HepG2 (cell line): ENCODE measurements around the gene YEATS4. TPM values are rescaled to one million over a fixed set of nuclear protein-coding genes. Genes with fewer than 3 reads are reported as not detected.

Source experiments
- ARNT ChIP-seq: fragments of 450-650 bp; IDR thresholded peaks from 2 replicates; pipeline ENCODE4 v1.6.1; 2017
- CBX5 ChIP-seq: sonication (generic); formaldehyde crosslinking; IDR thresholded peaks from 2 replicates; pipeline ENCODE4 v1.4.0; 2020; ENCODE audit warnings: missing genetic modification reagents, borderline replicate concordance
- FOXA1 ChIP-seq, 2 experiments: fragments of 450-650 bp in 1 of 2; sonication (generic) in 1 of 2; formaldehyde crosslinking in 1 of 2; IDR thresholded peaks; 2 replicates each; pipeline versions ENCODE4 v1.4.0 to v1.6.1; 2016 to 2020; ENCODE audit warnings: missing genetic modification reagents in 1 of 2
- HDAC1 ChIP-seq: sonication (generic); formaldehyde crosslinking; IDR thresholded peaks from 2 replicates; pipeline ENCODE4 v1.5.1; 2020; ENCODE audit warnings: mild to moderate bottlenecking, missing genetic modification reagents
- HOXA9 ChIP-seq: sonication (generic); formaldehyde crosslinking; IDR thresholded peaks from 2 replicates; pipeline ENCODE4 v1.8.1; 2022; ENCODE audit warnings: missing genetic modification reagents, mild to moderate bottlenecking, moderate library complexity, borderline replicate concordance
- KDM4B ChIP-seq: sonication (generic); formaldehyde crosslinking; IDR thresholded peaks from 2 replicates; pipeline ENCODE4 v1.4.0; 2020; ENCODE audit warnings: missing genetic modification reagents
- MED8 ChIP-seq: sonication (generic); formaldehyde crosslinking; IDR thresholded peaks from 2 replicates; pipeline ENCODE4 v1.8.1; 2023; ENCODE audit warnings: mild to moderate bottlenecking, missing genetic modification reagents; ENCODE audit not compliant: insufficient replicate concordance
- NFIC ChIP-seq: IDR thresholded peaks from 2 replicates; pipeline ENCODE4 v1.6.1; 2012; ENCODE audit warnings: mild to moderate bottlenecking, low read length, inconsistent platforms
- NR2F6 ChIP-seq, 2 experiments: IDR thresholded peaks; 2 replicates each; pipeline ENCODE4 v1.6.1; 2016; ENCODE audit warnings: antibody characterized with exemption in 1 of 2, mild to moderate bottlenecking in 1 of 2
- PPARG ChIP-seq: conservative IDR thresholded peaks from 2 replicates; pipeline ENCODE4 v1.6.1; 2016; ENCODE audit warnings: missing biosample characterization, missing genetic modification reagents
- RARA ChIP-seq: IDR thresholded peaks from 2 replicates; pipeline ENCODE4 v1.6.1; 2016; ENCODE audit warnings: missing genetic modification reagents, missing compliant biosample characterization
- RORA ChIP-seq: sonication (generic); formaldehyde crosslinking; IDR thresholded peaks from 2 replicates; pipeline ENCODE4 v1.5.0; 2020; ENCODE audit warnings: mild to moderate bottlenecking, missing genetic modification reagents, moderate library complexity
- TFAP4 ChIP-seq: sonication (generic); IDR thresholded peaks from 2 replicates; pipeline ENCODE4 v1.6.1; 2016; ENCODE audit warnings: low read depth, borderline replicate concordance
- THAP11 ChIP-seq: IDR thresholded peaks from 2 replicates; pipeline ENCODE4 v1.6.1; 2016; ENCODE audit warnings: missing biosample characterization, missing genetic modification reagents
- THAP8 ChIP-seq: sonication (generic); formaldehyde crosslinking; IDR thresholded peaks from 2 replicates; pipeline ENCODE4 v1.5.1; 2020; ENCODE audit warnings: missing genetic modification reagents, mild to moderate bottlenecking, borderline replicate concordance
- ZBTB7A ChIP-seq: sonication (generic); formaldehyde crosslinking; IDR thresholded peaks from 2 replicates; pipeline ENCODE4 v1.8.0; 2022; ENCODE audit warnings: mild to moderate bottlenecking, missing genetic modification reagents
- ZBTB7B ChIP-seq: sonication (generic); formaldehyde crosslinking; IDR thresholded peaks from 2 replicates; pipeline ENCODE4 v1.4.0; 2020; ENCODE audit warnings: missing genetic modification reagents
- ZNF430 ChIP-seq: sonication (generic); formaldehyde crosslinking; IDR thresholded peaks from 2 replicates; pipeline ENCODE4 v1.9.0; 2021; ENCODE audit warnings: mild to moderate bottlenecking, missing genetic modification reagents
- ZNF615 ChIP-seq: sonication (generic); formaldehyde crosslinking; IDR thresholded peaks from 2 replicates; pipeline ENCODE4 v1.5.0; 2020; ENCODE audit warnings: mild to moderate bottlenecking, missing genetic modification reagents, borderline replicate concordance
- polyA plus RNA-seq, 8 experiments: library from polyadenylated mRNA; depleted of rRNA in 3 of 8; stranded (reverse) in 7 of 8; unstranded in 1 of 8; fragments of >200 nt; fragmentation: Illumina TruSeq in 4 of 8; extraction: Trizol in 4 of 8; gene quantifications; 2 replicates each; pipeline versions ENCODE4 v1.2.1 to v1.2.3, GENCODE V29; 2011 to 2016; ENCODE audit warnings: low read depth in 4 of 8, missing spikeins in 1 of 8, mixed read lengths in 1 of 8; ENCODE audit not compliant: insufficient read depth in 1 of 8
- total RNA-seq, 5 experiments: library from RNA; depleted of rRNA; stranded (reverse); fragments of >200 nt; fragmentation: Illumina TruSeq; extraction: Trizol; gene quantifications; 2 replicates each; pipeline ENCODE4 v1.2.3, GENCODE V29; 2016; ENCODE audit warnings: low read depth in 1 of 5
- TF ChIP-seq, protein P1 (sequence below): IDR thresholded peaks from 2 replicates; pipeline ENCODE4 v1.6.1; 2016; ENCODE audit warnings: low read depth, borderline replicate concordance
- TF ChIP-seq, protein P2 (sequence below): sonication (generic); formaldehyde crosslinking; IDR thresholded peaks from 2 replicates; pipeline ENCODE4 v1.5.0; 2020; ENCODE audit warnings: mild to moderate bottlenecking, missing genetic modification reagents, borderline replicate concordance
- TF ChIP-seq, protein P3 (sequence below): sonication (generic); formaldehyde crosslinking; IDR thresholded peaks from 2 replicates; pipeline ENCODE4 v1.8.0; 2022; ENCODE audit warnings: low read depth, missing genetic modification reagents

Gene YEATS4
- total and polyA plus RNA-seq, 2 of the 13 experiments (the other 11 are each of a cell fraction or from before 2014, with no cell fraction given) = 16.8 to 45.0 TPM

DNA sequence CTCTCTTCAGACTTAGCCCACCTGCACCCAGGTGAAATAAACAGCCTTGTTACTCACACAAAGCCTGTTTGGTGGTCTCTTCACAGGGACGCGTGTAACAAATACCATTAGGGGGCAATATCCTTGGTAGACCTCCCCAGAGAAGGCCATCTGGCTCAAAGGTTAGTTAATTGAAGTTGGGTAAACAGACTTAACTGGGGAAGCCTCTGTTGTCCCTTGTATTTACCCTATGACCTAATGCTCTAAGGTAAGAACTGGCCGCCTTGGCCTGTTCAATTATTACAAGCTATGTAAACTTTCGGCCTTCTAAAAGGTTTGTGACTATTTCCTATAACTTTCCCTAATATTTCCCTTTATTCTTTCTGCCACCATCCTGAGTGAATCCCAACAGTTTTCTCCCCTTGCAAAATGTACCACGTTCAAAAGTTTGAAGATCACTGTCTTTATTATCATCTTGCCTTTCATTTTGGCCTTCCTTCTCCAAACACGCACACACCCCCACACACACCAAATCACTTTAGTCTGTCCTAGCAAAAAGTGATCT lies 26.7 kb upstream of the YEATS4 start (continued):
- TF ChIP-seq, protein P1, sequence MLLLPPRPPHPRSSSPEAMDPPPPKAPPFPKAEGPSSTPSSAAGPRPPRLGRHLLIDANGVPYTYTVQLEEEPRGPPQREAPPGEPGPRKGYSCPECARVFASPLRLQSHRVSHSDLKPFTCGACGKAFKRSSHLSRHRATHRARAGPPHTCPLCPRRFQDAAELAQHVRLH (CRISPR knock-in tag) = peak; percentile 52; the same call in 1 of the 2 replicates
- peak; percentile 86 for TF ChIP-seq RARA (CRISPR knock-in tag)
- TF ChIP-seq, protein P2, sequence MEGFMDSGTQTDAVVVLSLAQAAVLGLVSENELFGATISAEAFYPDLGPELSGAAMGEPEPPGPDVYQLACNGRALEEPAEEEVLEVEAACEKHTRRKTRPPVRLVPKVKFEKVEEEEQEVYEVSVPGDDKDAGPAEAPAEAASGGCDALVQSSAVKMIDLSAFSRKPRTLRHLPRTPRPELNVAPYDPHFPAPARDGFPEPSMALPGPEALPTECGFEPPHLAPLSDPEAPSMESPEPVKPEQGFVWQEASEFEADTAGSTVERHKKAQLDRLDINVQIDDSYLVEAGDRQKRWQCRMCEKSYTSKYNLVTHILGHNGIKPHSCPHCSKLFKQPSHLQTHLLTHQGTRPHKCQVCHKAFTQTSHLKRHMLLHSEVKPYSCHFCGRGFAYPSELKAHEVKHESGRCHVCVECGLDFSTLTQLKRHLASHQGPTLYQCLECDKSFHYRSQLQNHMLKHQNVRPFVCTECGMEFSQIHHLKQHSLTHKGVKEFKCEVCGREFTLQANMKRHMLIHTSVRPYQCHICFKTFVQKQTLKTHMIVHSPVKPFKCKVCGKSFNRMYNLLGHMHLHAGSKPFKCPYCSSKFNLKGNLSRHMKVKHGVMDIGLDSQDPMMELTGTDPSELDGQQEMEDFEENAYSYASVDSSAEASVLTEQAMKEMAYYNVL = peak; percentile 76
- peak; percentile 95 for TF ChIP-seq PPARG (CRISPR knock-in tag)
- TF ChIP-seq ZBTB7B (CRISPR knock-in tag) = peak; percentile 100
- no peak for TF ChIP-seq CBX5
- TF ChIP-seq, protein P3, sequence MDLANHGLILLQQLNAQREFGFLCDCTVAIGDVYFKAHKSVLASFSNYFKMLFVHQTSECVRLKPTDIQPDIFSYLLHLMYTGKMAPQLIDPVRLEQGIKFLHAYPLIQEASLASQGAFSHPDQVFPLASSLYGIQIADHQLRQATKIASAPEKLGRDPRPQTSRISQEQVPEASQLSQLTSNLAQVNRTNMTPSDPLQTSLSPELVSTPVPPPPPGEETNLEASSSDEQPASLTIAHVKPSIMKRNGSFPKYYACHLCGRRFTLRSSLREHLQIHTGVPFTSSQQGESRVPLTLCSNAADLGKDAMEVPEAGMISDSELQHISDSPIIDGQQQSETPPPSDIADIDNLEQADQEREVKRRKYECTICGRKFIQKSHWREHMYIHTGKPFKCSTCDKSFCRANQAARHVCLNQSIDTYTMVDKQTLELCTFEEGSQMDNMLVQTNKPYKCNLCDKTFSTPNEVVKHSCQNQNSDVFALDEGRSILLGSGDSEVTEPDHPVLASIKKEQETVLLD (CRISPR knock-in tag) = no peak
- TF ChIP-seq ZBTB7A = peak; percentile 76
- TF ChIP-seq RORA (CRISPR knock-in tag) = 0 out of 2 replicates have a peak, but pooled peaks have one; percentile 51
- peak; percentile 40; the same call in 1 of the 2 replicates for TF ChIP-seq TFAP4
- TF ChIP-seq NFIC = peak; percentile 87; the same call in 1 of the 2 replicates
- TF ChIP-seq HDAC1 (CRISPR knock-in tag) = peak; percentile 33
- TF ChIP-seq HOXA9 (CRISPR knock-in tag) = no peak
- peak; percentile 52; the same call in 1 of the 2 replicates for TF ChIP-seq THAP11 (CRISPR knock-in tag)
- TF ChIP-seq THAP8 = no peak
- no peak for TF ChIP-seq KDM4B (CRISPR knock-in tag)
- peak; percentile 42; the same call in 1 of the 2 replicates for TF ChIP-seq ZNF430 (CRISPR knock-in tag)
- peak; percentile 89 for TF ChIP-seq NR2F6 (IDR thresholded peaks at IDR 0.05)
- TF ChIP-seq NR2F6 (CRISPR knock-in tag; IDR thresholded peaks at IDR 0.05) = peak; percentile 68
- TF ChIP-seq MED8 (CRISPR knock-in tag) = peak; percentile 96
- TF ChIP-seq FOXA1 (IDR thresholded peaks at IDR 0.05) = peak; percentile 51
- TF ChIP-seq FOXA1 (CRISPR knock-in tag; IDR thresholded peaks at IDR 0.05) = peak; percentile 82
- peak; percentile 74; the same call in 1 of the 2 replicates for TF ChIP-seq ZNF615 (CRISPR knock-in tag)
- TF ChIP-seq ARNT = no peak
